Thoracic aorta (tissue), 2 donors: Measurements from ENCODE around the gene ELOVL6. TPM values are rescaled to one million over a fixed set of nuclear protein-coding genes. Genes with fewer than 3 reads are reported as not detected.

Experiments used
- ATAC-seq: fragments of 150-250 bp; one replicate; pipeline ENCODE4 v1.8.0; 2017; ENCODE audit warnings: low read depth; ENCODE audit not compliant: insufficient number of reproducible peaks, low FRiP score
- DNase-seq: peaks from one replicate; pipeline ENCODE4 v3.0.0-alpha.2; 2020; ENCODE audit warnings: low spot score
- H3K27ac ChIP-seq, 2 donors: fragments of 200-600 bp; sonication (generic); 1 replicate in 1 of 2; 2 replicates in 1 of 2; pipeline ENCODE4 v1.5.1; 2016; ENCODE audit warnings: mild to moderate bottlenecking in 2 of 2, moderate library complexity in 2 of 2
- H3K27me3 ChIP-seq: fragments of 200-600 bp; sonication (generic); replicated peaks from 2 replicates; pipeline ENCODE4 v1.6.0; 2016; ENCODE audit warnings: mild to moderate bottlenecking; ENCODE audit not compliant: insufficient read depth
- H3K36me3 ChIP-seq: fragments of 200-600 bp; sonication (generic); one replicate; pipeline ENCODE4 v1.5.1; 2016
- H3K4me1 ChIP-seq, 2 donors: fragments of 200-600 bp; sonication (generic); 1 replicate in 1 of 2; 2 replicates in 1 of 2; pipeline versions ENCODE4 v1.5.1 to v1.6.0; 2016; ENCODE audit warnings: low read depth in 2 of 2, mild to moderate bottlenecking in 1 of 2; ENCODE audit not compliant: control insufficient read depth in 1 of 2
- H3K4me3 ChIP-seq: fragments of 200-600 bp; sonication (generic); 2 replicates; pipeline ENCODE4 v1.5.1; 2016; ENCODE audit warnings: mild to moderate bottlenecking
- H3K9me3 ChIP-seq: fragments of 200-600 bp; sonication (generic); 2 replicates; pipeline ENCODE4 v1.5.1; 2016
- CTCF ChIP-seq: fragments of 200-600 bp; sonication (generic); IDR thresholded peaks from one replicate; pipeline ENCODE4 v1.5.1; 2019; ENCODE audit warnings: antibody characterized with exemption
- total RNA-seq, 2 donors: library from RNA; depleted of rRNA; stranded (reverse); fragments of >200 nt; gene quantifications; one replicate each; pipeline versions ENCODE4 v1.1.0 to v1.2.3, GENCODE V29; 2016

Gene ELOVL6
- total RNA-seq, 2 donors from 2014 or later, result 1.5 to 2.7 TPM

GRCh38 chr4:110170861-110171260 lies 27.6 kb downstream of the ELOVL6 start:
- Histone ChIP-seq H3K4me1 (no peaks in the 10 kb centered on the region), H3K36me3 (no peaks in the 10 kb centered on the region), H3K27me3 (no peaks in the 10 kb centered on the region), H3K27ac (no peak overlapping the region), H3K9me3 (no peaks in the 10 kb centered on the region), H3K4me3 (no peak overlapping the region)
- ATAC-seq, result no peak
- DNase-seq, result no peak
- no peak for TF ChIP-seq CTCF

- TF ChIP-seq CTCF, result no peak
- Histone ChIP-seq H3K4me1 (peaks cover 4 to 16% of the 10 kb centered on the region in 2 donors), H3K27ac (no peak overlapping the region), H3K4me3 (no peak overlapping the region), H3K9me3 (no peaks in the 10 kb centered on the region), H3K36me3 (no peaks in the 10 kb centered on the region), H3K27me3 (no peaks in the 10 kb centered on the region)
- DNase-seq (no peak), ATAC-seq (no peak)
Measured at GRCh38 chr4:110165382-110166286, 32.8 kb downstream of the ELOVL6 start.

- ATAC-seq (no peak), DNase-seq (no peak)
- H3K27me3 ChIP-seq, result no peaks in the 10 kb centered on the region
- H3K9me3 ChIP-seq, result no peaks in the 10 kb centered on the region
- H3K27ac ChIP-seq, result no peak overlapping the region
- no peak for TF ChIP-seq CTCF
- H3K4me1 ChIP-seq, result peaks cover 4 to 16% of the 10 kb centered on the region in 2 donors
- no peaks in the 10 kb centered on the region for H3K36me3 ChIP-seq
- no peak overlapping the region for H3K4me3 ChIP-seq
Measured at GRCh38 chr4:110164856-110165255, 33.6 kb downstream of the ELOVL6 start.

- no peak for TF ChIP-seq CTCF
- Histone ChIP-seq H3K9me3 (no peaks in the 10 kb centered on the region), H3K27ac (peak overlapping the region; percentile 21 to 79), H3K4me1 (peaks cover 4 to 16% of the 10 kb centered on the region in 2 donors), H3K27me3 (no peaks in the 10 kb centered on the region), H3K36me3 (no peaks in the 10 kb centered on the region), H3K4me3 (no peak overlapping the region)
- ATAC-seq (no peak), DNase-seq (no peak)
Measured at GRCh38 chr4:110164251-110164650, 34.2 kb downstream of the ELOVL6 start.

GRCh38 chr4:110163327-110164069 lies 34.9 kb downstream of the ELOVL6 start:
- ATAC-seq, result peak; percentile 51
- H3K27ac ChIP-seq, result peak overlapping the region in 1 of 2 donors; percentile 79
- DNase-seq, result no peak
- no peaks in the 10 kb centered on the region for H3K9me3 ChIP-seq
- no peaks in the 10 kb centered on the region for H3K36me3 ChIP-seq
- TF ChIP-seq CTCF, result no peak
- no peak overlapping the region for H3K4me3 ChIP-seq
- no peaks in the 10 kb centered on the region for H3K27me3 ChIP-seq
- H3K4me1 ChIP-seq, result peaks cover 4 to 16% of the 10 kb centered on the region in 2 donors
